ENCODE data around the gene BCDIN3D.

DNA sequence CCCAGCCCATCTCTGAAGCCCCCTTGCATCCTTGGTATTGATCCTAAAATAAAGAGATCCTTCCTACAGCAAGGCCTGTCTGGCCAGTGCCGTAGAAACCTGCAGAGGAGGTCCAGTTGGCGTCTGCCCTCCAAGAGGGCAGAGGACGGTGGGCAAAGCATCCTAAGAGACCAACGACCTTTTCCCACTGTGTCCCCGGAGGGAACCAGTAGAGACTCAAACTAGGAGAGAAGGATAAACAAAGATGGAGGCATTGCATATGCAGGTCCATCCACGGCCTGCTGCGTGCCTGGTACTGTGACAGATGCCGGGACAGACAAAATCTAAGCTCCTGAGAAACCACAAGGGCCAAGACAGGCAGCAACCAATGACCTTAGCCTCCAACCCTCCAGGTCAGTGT, 18.5 kb downstream of the BCDIN3D start:
- no peak for TF ChIP-seq POLR2A (IDR thresholded peaks at IDR 0.05)
- TF ChIP-seq, protein P1, sequence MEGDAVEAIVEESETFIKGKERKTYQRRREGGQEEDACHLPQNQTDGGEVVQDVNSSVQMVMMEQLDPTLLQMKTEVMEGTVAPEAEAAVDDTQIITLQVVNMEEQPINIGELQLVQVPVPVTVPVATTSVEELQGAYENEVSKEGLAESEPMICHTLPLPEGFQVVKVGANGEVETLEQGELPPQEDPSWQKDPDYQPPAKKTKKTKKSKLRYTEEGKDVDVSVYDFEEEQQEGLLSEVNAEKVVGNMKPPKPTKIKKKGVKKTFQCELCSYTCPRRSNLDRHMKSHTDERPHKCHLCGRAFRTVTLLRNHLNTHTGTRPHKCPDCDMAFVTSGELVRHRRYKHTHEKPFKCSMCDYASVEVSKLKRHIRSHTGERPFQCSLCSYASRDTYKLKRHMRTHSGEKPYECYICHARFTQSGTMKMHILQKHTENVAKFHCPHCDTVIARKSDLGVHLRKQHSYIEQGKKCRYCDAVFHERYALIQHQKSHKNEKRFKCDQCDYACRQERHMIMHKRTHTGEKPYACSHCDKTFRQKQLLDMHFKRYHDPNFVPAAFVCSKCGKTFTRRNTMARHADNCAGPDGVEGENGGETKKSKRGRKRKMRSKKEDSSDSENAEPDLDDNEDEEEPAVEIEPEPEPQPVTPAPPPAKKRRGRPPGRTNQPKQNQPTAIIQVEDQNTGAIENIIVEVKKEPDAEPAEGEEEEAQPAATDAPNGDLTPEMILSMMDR (IDR thresholded peaks at IDR 0.05), result no peak
- no peak for TF ChIP-seq POLR2AphosphoS5 (IDR thresholded peaks at IDR 0.05)

All from prostate gland (tissue), 2 donors.